GM21526 (cell line): ENCODE data around the gene BTBD9.

Source experiments
- ATAC-seq: cut with Tn5 transposase; IDR thresholded peaks from one replicate; pipeline ENCODE4 v1.9.1; 2021; ENCODE audit warnings: moderate library complexity; ENCODE audit not compliant: unreplicated experiment, low FRiP score

BTBD9 gene

GRCh38 chr6:38316099-38316868 lies 323.4 kb downstream of the BTBD9 start:
- ATAC-seq, result no peak

DNA sequence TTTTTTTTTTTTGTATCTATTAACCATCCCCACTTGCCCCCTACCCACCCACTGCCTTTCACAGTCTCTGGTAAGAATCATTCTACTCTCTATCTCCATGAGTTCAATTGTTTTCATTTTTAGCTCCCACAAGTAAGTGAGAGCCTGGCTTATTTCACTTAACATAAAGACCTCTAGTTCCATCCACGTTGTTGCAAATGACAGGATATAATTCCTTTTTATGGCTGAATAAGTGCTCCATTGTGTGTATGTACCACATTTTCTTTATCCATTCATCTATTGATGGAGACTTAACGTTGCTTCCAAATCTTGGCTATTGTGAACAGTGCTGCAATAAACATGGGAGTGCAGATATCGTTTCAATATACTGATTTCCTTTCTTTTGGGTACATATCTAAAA lies 328.5 kb downstream of the BTBD9 start:
- no peak for ATAC-seq

DNA sequence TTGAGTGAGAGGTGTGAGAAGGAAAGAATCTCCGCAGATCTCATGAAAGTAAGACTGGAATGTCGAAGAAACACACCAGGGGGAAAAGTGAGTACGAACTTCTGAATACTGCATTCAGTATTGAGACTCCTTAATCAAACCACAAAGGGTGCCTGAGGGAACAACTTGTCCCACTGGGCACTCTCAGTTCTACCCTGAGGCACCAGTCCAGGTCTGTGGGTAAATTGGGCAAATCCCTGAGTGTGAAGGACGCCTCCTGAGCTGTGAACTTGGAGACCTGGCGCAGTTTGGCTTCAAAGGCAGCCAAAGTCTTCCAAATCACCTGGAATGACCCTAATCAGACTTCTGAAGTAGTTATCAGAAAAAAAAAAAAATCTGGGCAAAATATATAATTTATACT lies 329.7 kb downstream of the BTBD9 start:
- no peak for ATAC-seq

GRCh38 chr6:38307740-38308139 lies 332.0 kb downstream of the BTBD9 start:
- peak; percentile 69 for ATAC-seq

DNA sequence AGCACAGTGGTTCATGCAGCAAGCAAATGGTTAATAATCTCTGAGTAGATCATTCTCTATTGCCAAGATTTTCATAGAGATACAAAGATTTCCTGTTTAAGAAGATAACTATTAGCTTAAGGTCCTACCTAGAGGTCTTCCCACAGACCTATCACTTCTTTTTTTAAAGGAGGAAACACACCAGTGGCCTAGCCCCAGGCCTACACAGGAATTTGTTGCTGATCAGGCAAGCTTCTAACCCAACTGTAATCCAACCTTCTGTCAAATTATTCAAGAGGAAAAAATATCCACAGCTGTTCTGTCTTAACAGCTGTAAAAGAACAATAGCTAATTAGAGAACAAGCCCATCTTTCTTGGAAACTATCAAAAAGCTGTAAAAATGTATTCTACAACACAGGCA lies 332.8 kb downstream of the BTBD9 start:
- no peak for ATAC-seq

DNA sequence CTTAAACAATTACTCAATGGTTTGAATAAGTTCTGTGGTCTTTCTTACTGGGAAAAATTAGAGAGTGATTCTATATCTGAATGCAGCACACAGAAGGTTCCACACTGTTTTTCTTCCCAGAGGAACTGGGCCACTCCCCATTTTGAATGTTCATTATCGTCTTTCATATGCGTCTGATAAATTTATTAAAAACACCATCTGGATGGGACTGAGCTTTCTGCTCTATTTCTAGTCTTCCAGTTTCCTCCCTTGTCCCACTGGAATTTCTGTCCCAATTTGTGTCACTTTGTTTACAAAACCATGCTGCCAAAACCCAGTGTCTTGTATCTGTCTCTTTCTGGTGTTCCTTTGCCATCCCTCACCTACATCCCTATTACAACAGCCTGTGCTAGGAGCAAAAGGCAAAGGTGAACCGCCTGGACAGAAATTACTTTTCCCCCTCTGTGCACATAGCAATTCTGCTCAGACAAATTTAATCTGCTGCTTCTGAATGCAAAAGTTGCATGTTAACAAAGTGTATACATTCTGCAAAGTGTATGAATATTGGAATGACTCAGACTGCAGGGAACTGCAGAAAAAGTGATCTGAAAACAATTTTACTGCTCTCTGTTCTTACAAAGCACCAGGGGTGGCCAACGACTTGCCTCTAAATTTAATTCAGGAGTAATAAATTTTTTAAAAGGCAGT lies 333.6 kb downstream of the BTBD9 start:
- no peak for ATAC-seq

- ATAC-seq, result no peak
Observed at GRCh38 chr6:38302838-38303237, 336.9 kb downstream of the BTBD9 start.

- no peak for ATAC-seq
Observed at GRCh38 chr6:38302081-38302480, 337.6 kb downstream of the BTBD9 start.

GRCh38 chr6:38290133-38290799 lies 349.5 kb downstream of the BTBD9 start:
- no peak for ATAC-seq

DNA sequence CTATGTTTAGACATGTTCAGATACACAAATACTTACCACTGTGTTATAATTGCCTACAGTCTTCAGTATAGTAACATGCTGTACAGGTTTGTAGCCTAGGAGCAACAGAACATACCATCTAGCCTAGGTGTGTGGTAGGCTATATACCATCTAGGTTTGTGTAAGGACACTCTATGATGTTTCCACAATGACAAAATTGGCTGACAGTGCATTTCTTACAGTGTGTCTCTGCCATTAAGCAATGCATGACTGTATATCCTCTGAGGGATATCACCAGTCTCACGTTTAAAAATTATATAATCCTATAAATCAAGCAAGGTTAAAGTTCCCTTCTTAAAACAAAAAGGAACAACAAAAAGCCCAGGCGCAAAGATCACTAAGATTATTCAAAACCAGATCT lies 352.2 kb downstream of the BTBD9 start:
- no peak for ATAC-seq

GRCh38 chr6:38284802-38285394 lies 354.8 kb downstream of the BTBD9 start:
- ATAC-seq, result no peak

DNA sequence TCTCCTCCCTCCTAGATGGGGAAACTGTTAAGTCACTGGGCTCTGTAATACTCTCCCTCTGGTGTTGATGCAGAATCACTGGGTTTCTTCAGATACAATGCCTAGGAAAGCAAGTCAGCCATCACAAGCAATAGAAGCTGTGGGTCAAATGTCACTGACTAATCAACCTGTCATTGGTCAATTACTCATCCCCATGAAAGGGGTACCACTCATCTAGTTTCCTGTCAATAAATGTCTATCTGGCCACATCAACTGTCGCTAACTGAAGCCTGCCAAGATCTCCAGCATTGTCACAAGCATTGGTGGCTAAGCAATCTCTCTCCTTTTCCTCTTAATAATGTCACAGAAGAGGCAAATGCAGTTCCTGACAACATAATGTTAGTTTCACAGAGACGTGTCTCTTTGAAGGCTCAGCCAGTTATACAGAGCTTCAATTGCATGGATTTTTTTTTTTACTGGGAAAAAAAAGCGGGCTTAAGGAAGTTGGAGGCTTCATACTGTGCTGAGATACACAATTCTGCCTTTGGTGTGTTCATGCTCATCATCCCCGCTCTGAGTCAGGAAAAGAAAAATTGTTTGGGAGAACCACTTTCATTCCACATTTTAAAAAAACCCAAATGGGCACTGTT lies 355.9 kb downstream of the BTBD9 start:
- no peak for ATAC-seq

- no peak for ATAC-seq
Observed at GRCh38 chr6:38282911-38283310, 356.8 kb downstream of the BTBD9 start.

- ATAC-seq, result no peak
Observed at GRCh38 chr6:38281126-38281525, 358.6 kb downstream of the BTBD9 start.

DNA sequence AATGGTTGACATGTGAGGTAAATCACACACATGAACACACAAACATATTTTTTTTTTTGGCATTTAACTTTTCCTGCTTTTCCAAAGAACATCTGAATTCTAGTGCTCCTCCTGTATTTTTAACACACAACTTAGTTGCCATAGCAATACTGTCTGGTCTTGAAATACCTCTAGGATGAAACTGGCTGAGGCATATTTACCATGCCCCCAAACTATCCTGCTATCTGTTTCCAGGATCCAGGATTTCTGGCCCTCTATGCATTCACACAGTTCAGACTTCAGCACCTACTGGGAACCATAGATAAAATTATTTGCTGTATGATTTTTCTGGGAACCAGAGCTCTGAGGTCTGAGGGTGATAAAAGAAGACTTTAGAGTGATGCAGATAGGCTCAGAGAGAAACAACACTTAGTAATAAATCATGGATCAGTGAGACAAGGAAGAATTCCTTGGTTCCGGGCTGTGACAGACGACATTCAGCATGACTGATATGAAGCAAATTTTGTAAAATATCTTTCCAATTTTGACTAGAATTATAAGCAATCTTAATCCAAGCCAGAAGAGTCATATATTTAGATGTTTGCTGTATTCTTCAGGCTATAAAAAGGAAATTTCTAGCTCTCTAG lies 359.7 kb downstream of the BTBD9 start:
- no peak for ATAC-seq

- ATAC-seq, result no peak
Observed at GRCh38 chr6:38279423-38279822, 360.3 kb downstream of the BTBD9 start.

- no peak for ATAC-seq
Observed at GRCh38 chr6:38273325-38273724, 366.4 kb downstream of the BTBD9 start.

GRCh38 chr6:38272222-38272621 lies 367.5 kb downstream of the BTBD9 start:
- no peak for ATAC-seq

DNA sequence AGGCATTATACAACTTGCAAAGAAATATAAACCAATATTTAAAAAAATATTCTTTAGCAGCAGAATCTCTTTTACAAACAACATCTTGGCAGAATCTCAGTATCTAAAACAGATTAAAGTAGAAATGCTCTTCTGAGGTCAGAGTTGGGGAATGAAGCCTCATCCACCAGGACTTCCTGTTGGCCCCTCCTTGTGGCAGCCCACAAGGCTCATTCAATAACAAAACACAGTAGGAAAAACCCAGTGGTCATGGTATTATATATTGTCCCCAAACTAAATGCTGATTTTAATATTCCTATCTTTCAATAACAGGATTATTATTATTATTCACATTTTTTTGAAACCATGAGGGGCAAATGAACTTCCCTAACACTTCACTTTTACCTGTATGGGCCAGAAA lies 368.6 kb downstream of the BTBD9 start:
- no peak for ATAC-seq

DNA sequence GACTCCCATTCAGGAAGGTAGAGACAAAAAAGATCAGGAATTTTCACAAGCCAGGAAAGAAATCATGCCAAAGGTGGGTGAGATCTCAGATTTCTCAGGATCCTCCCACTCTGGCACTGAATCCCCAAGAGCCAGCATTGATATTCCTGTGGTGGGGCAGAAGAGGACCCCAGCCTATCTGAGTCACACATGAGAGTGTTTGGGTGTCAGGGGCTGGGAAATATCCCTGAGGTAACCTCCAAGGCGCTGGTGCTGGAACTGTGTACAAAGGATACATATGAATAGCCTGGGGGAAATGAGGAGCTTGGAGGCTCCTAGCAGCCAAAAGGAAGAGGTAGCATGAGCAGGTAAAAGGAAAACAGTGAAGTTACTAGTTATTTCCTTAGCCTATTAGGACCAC lies 369.4 kb downstream of the BTBD9 start:
- no peak for ATAC-seq
